Thyroid gland (tissue), 4 donors: ENCODE results near the gene AK9.

Experiments used
- CTCF ChIP-seq, 6 experiments: fragments of 200-600 bp in 3 of 6; fragments of 450-650 bp in 3 of 6; sonication (generic) in 3 of 6; IDR thresholded peaks; one replicate each; pipeline ENCODE4 v1.5.1; 2016 to 2019; ENCODE audit warnings: antibody characterized with exemption in 6 of 6, mild to moderate bottlenecking in 2 of 6, inconsistent platforms in 1 of 6, moderate library complexity in 1 of 6
- POLR2A ChIP-seq, 2 donors: fragments of 450-650 bp; IDR thresholded peaks; one replicate each; pipeline ENCODE4 v1.6.1; 2017; ENCODE audit warnings: antibody characterized with exemption in 2 of 2, mild to moderate bottlenecking in 2 of 2, moderate library complexity in 1 of 2

DNA sequence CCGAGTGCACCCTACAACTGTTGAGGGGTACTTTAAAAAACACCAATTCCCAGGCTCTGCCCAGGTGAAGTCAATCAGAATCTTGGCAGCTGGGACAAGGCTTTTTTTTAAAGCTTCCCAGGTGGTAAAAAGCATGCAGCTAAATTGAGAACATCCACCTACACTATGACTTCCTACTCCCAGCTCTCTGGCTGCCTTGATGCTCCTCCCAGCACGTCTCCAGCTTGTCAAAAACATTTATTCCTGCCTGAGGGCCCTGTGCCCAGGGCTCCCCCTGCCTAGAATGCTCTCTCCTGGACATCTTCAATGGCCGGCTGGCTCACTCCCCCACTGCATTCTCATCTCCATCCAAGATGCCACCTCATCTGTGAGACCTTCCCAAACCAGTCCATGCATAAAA, 217.9 kb downstream of the AK9 start:
- no peak for TF ChIP-seq CTCF (IDR thresholded peaks at IDR 0.05)
- no peak for TF ChIP-seq POLR2A (IDR thresholded peaks at IDR 0.05)
